Neutrophil (primary cell): ENCODE measurements around the gene SPECC1L.

ENCODE experiments used
- H3K27ac ChIP-seq: fragments of 200-600 bp; sonication (generic); 2 replicates; pipeline ENCODE4 v1.5.1; 2016; ENCODE audit warnings: mild to moderate bottlenecking, moderate library complexity
- H3K27me3 ChIP-seq: fragments of 200-600 bp; sonication (generic); 2 replicates; pipeline ENCODE4 v1.6.0; 2016; ENCODE audit warnings: mild to moderate bottlenecking
- H3K36me3 ChIP-seq: fragments of 200-600 bp; sonication (generic); 2 replicates; pipeline ENCODE4 v1.5.1; 2017
- H3K4me1 ChIP-seq, 2 experiments: fragments of 200-600 bp in 1 of 2; sonication (generic) in 1 of 2; 1 replicate in 1 of 2; 2 replicates in 1 of 2; pipeline versions ENCODE4 v1.5.1 to v1.6.1; 2013 to 2016; ENCODE audit warnings: low read depth in 1 of 2, low read length in 1 of 2, mild to moderate bottlenecking in 1 of 2, moderate library complexity in 1 of 2; ENCODE audit not compliant: control insufficient read depth in 1 of 2, insufficient read depth in 1 of 2
- H3K4me3 ChIP-seq, 2 experiments: fragments of 200-600 bp in 1 of 2; sonication (generic) in 1 of 2; 1 replicate in 1 of 2; 2 replicates in 1 of 2; pipeline ENCODE4 v1.5.1; 2013 to 2016; ENCODE audit warnings: low read depth in 1 of 2, low read length in 1 of 2, mild to moderate bottlenecking in 1 of 2, moderate library complexity in 1 of 2
- H3K9me3 ChIP-seq: fragments of 200-600 bp; sonication (generic); 2 replicates; pipeline ENCODE4 v1.5.1; 2016
- TF ChIP-seq, protein P1 (sequence below): fragments of 200-600 bp; sonication (generic); IDR thresholded peaks from 2 replicates; pipeline ENCODE4 v1.5.1; 2016; ENCODE audit warnings: antibody characterized with exemption

The SPECC1L gene

DNA sequence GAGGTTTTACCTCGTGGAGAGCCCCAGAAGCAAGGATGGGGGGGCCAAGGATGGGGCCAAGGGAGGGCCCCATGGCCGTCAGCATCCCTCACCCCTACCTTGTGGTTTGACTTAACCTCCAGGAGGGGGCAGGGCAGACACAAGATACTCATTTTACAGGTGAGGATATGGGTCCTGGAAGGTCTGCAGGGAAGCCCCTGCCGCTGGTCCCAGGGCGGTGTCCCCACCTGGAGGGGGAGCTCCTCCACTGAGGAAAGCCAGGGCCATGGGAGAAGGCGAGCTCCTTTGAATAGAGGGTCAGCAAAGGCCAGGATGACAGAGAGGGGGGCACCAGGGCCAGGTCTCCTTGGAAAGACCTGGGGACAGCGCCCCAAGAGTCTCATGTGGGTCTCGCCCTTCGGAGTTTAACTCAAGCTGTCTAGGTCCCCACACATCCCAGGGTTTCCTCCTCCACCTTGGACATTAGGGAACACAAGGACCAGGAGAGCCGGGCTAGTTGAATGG lies 150.8 kb downstream of the SPECC1L start:
- Histone ChIP-seq H3K4me1 (peaks cover 20 to 31% of the 10 kb centered on the region in 2 experiments), H3K36me3 (peaks cover 12% of the 10 kb centered on the region), H3K27me3 (no peaks in the 10 kb centered on the region), H3K4me3 (no peak overlapping the region), H3K27ac (no peak overlapping the region), H3K9me3 (no peaks in the 10 kb centered on the region)
- TF ChIP-seq, protein P1, sequence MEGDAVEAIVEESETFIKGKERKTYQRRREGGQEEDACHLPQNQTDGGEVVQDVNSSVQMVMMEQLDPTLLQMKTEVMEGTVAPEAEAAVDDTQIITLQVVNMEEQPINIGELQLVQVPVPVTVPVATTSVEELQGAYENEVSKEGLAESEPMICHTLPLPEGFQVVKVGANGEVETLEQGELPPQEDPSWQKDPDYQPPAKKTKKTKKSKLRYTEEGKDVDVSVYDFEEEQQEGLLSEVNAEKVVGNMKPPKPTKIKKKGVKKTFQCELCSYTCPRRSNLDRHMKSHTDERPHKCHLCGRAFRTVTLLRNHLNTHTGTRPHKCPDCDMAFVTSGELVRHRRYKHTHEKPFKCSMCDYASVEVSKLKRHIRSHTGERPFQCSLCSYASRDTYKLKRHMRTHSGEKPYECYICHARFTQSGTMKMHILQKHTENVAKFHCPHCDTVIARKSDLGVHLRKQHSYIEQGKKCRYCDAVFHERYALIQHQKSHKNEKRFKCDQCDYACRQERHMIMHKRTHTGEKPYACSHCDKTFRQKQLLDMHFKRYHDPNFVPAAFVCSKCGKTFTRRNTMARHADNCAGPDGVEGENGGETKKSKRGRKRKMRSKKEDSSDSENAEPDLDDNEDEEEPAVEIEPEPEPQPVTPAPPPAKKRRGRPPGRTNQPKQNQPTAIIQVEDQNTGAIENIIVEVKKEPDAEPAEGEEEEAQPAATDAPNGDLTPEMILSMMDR = no peak

DNA sequence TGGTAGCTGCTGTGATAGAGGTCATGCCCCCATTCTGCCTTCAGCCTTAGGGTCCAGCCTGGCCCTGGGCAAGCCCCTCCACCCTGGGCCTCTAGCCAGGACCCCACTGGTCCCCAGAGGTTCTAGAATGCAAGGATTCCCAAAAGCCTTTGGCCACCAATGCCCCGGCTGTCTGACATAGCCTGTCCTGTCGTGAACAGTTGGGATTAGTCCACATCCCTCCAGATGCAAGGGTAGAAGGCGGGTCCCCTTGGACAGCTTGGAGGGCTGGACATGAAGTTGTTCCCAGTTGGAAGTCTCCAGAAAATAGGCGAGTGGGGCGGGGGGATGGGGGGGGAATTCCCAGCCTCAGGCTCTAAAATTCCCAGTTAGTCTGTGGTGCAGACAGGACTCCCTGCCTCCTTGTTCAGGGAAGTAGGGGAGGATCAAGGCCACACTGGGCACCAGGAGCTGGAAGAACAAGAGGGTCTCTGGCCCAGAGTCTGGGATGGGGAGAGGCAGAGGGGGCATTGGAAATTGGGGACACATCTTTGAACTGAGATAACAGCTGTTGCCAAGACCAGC lies 151.6 kb downstream of the SPECC1L start:
- peaks cover 6% of the 10 kb centered on the region for H3K36me3 ChIP-seq
- no peaks in the 10 kb centered on the region for H3K9me3 ChIP-seq
- no peak overlapping the region for H3K27ac ChIP-seq
- H3K27me3 ChIP-seq = no peaks in the 10 kb centered on the region
- no peak overlapping the region for H3K4me3 ChIP-seq
- TF ChIP-seq, protein P1 = no peak
- H3K4me1 ChIP-seq = peaks cover 27 to 38% of the 10 kb centered on the region in 2 experiments

- Histone ChIP-seq H3K27ac (peak overlapping the region; percentile 97), H3K4me3 (peak overlapping the region; percentile 76 to 92), H3K9me3 (no peaks in the 10 kb centered on the region), H3K4me1 (peaks cover 41 to 49% of the 10 kb centered on the region in 2 experiments), H3K36me3 (no peaks in the 10 kb centered on the region), H3K27me3 (no peaks in the 10 kb centered on the region)
- TF ChIP-seq, protein P1 = peak; percentile 96
Observed at GRCh38 chr22:24423519-24424000, 152.9 kb downstream of the SPECC1L start.

- TF ChIP-seq, protein P1 = no peak
- Histone ChIP-seq H3K4me3 (peak overlapping the region; percentile 76 to 92), H3K9me3 (no peaks in the 10 kb centered on the region), H3K36me3 (no peaks in the 10 kb centered on the region), H3K4me1 (peaks cover 48 to 56% of the 10 kb centered on the region in 2 experiments), H3K27ac (peak overlapping the region; percentile 97), H3K27me3 (no peaks in the 10 kb centered on the region)
Observed at GRCh38 chr22:24424001-24424900, 153.6 kb downstream of the SPECC1L start.

DNA sequence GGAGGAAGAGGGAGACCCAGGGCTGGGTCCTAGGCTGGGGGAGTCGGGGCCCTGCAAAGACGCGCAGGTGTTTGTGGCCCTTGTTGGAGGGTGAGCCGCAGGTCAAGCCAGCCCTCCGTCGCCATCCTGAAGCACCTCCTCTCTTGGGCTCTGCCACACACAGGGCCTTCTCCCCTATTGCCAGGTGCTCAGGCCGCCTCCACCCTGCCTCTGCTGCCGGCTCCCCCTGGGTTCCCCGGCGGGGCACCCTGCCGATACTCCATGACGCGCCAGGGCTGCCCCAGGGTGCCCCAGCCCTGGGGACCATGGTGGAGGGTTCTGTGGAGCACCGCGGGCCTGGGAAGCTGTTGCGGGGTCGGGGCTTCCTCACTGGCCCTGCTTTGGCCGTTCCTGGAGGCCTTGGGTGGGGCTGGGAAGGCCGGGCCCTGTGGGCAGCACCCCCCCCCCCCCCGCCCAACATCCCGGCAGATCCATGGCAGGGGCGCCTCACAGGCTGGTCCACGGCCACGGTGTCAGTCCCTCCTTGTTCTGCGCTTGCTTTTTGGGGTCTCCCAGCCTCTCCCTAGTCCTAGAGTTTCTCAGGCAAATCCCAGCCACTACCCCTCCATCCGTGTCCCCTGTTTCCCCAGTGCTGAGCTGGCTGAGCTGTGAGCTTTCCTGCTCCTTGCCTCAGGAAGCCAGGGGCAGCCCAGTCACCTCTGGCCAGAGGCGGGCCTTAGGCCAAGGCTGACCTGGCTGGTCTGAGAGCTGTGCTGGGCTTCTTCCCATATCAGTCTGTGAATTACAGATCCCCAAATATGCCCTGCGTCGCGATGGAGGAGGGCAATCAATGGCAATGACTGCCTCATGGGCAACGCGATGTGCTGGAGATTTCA lies 154.5 kb downstream of the SPECC1L start:
- Histone ChIP-seq H3K4me3 (peak overlapping the region; percentile 76 to 92), H3K36me3 (no peaks in the 10 kb centered on the region), H3K27ac (peak overlapping the region; percentile 97), H3K9me3 (no peaks in the 10 kb centered on the region), H3K27me3 (no peaks in the 10 kb centered on the region), H3K4me1 (peaks cover 57 to 65% of the 10 kb centered on the region in 2 experiments)
- TF ChIP-seq, protein P1 = no peak
